IMR-90 (cell line): ENCODE measurements around the gene RSRC1. TPM values are rescaled to one million over a fixed set of nuclear protein-coding genes. Genes with fewer than 3 reads are reported as not detected.

Experiments
- ATAC-seq: fragments of 200-7000 bp; cut with Tn5 transposase; 2 replicates; pipeline ENCODE4 v1.9.1; 2020; ENCODE audit warnings: low read depth, mild to moderate bottlenecking, moderate library complexity
- BruUV-seq: library from RNA; stranded (reverse); fragments of 400-500 nt; replicated peaks from 2 replicates; lab custom pipeline; 2021; lab: Mats Ljungman, UMichigan
- CTCF ChIA-PET: fragments of 300-600 bp; formaldehyde crosslinking; extraction: SDS; loops from one replicate; lab custom pipeline; 2021; ENCODE audit warnings: antibody characterized with exemption; lab: Yijun Ruan, JAX
- POLR2A ChIA-PET: fragments of 300-600 bp; sonication (Branson Sonifier 250); formaldehyde crosslinking; loops from one replicate; lab custom pipeline; 2022; ENCODE audit warnings: antibody characterized with exemption; ENCODE audit not compliant: unreplicated experiment; lab: Charles Lee
- DNase-seq: peaks from one replicate; pipeline ENCODE4 v3.0.0; 2013
- H2AFZ ChIP-seq: replicated peaks from 2 replicates; pipeline ENCODE3; 2013; ENCODE audit warnings: low read length, mild to moderate bottlenecking; ENCODE audit not compliant: poor library complexity
- H2AK5ac ChIP-seq: 2 replicates; pipeline ENCODE4 v1.6.1; 2013; ENCODE audit warnings: low read depth, low read length, inconsistent platforms
- H2AK9ac ChIP-seq: replicated peaks from 2 replicates; pipeline ENCODE3; 2013; ENCODE audit warnings: mild to moderate bottlenecking, low read depth, low read length, moderate library complexity; ENCODE audit not compliant: poor library complexity
- H2BK120ac ChIP-seq: 2 replicates; pipeline ENCODE4 v1.6.1; 2013; ENCODE audit warnings: low read depth, low read length, inconsistent platforms
- H2BK15ac ChIP-seq: 3 replicates; pipeline ENCODE4 v1.6.1; 2013; ENCODE audit warnings: low read depth, low read length, inconsistent platforms
- H2BK20ac ChIP-seq: 2 replicates; pipeline ENCODE4 v1.6.1; 2013; ENCODE audit warnings: low read depth, mild to moderate bottlenecking, inconsistent platforms, low read length, moderate library complexity
- H2BK5ac ChIP-seq: 2 replicates; pipeline ENCODE4 v1.6.1; 2013; ENCODE audit warnings: mild to moderate bottlenecking, low read depth, low read length, inconsistent platforms; ENCODE audit not compliant: poor library complexity, severe bottlenecking
- H3K14ac ChIP-seq: replicated peaks from 2 replicates; pipeline ENCODE4 v1.6.1; 2013; ENCODE audit warnings: low read depth, low read length, inconsistent platforms
- H3K18ac ChIP-seq: 2 replicates; pipeline ENCODE4 v1.6.1; 2013; ENCODE audit warnings: low read depth, low read length, control low read depth
- H3K23ac ChIP-seq: 2 replicates; pipeline ENCODE4 v1.6.1; 2013; ENCODE audit warnings: low read depth, low read length, inconsistent platforms
- H3K27ac ChIP-seq: 2 replicates; pipeline ENCODE4 v1.5.1; 2013; ENCODE audit warnings: mild to moderate bottlenecking, control low read depth, low read length; ENCODE audit not compliant: insufficient read depth
- H3K27me3 ChIP-seq: 2 replicates; pipeline ENCODE4 v1.6.1; 2013; ENCODE audit warnings: low read length; ENCODE audit not compliant: control insufficient read depth, insufficient read depth
- H3K36me3 ChIP-seq: 2 replicates; pipeline ENCODE4 v1.6.1; 2013; ENCODE audit warnings: low read length, mixed read lengths; ENCODE audit not compliant: control insufficient read depth, insufficient read depth
- H3K4ac ChIP-seq: 2 replicates; pipeline ENCODE4 v1.6.1; 2013; ENCODE audit warnings: low read depth, low read length, inconsistent platforms
- H3K4me1 ChIP-seq: 2 replicates; pipeline ENCODE4 v1.6.1; 2013; ENCODE audit warnings: low read length, mixed read lengths; ENCODE audit not compliant: control insufficient read depth, insufficient read depth
- H3K4me2 ChIP-seq: 2 replicates; pipeline ENCODE4 v1.6.1; 2013; ENCODE audit warnings: low read depth, mild to moderate bottlenecking, control low read depth, low read length, moderate library complexity
- H3K4me3 ChIP-seq: 2 replicates; pipeline ENCODE4 v1.5.1; 2013; ENCODE audit warnings: low read depth, mild to moderate bottlenecking, control low read depth, low read length, moderate library complexity; ENCODE audit not compliant: insufficient read depth
- H3K56ac ChIP-seq: 2 replicates; pipeline ENCODE4 v1.6.1; 2013; ENCODE audit warnings: low read length, inconsistent platforms; ENCODE audit not compliant: insufficient read depth; ENCODE audit errors: extremely low read depth
- H3K79me1 ChIP-seq, 2 experiments: 2 replicates each; pipeline ENCODE4 v1.6.1; 2013; ENCODE audit warnings: low read length in 2 of 2, inconsistent platforms in 1 of 2, low read depth in 1 of 2
- H3K9ac ChIP-seq: 2 replicates; pipeline ENCODE4 v1.6.1; 2013; ENCODE audit warnings: low read depth, low read length, control low read depth
- H3K9me1 ChIP-seq: 2 replicates; pipeline ENCODE4 v1.6.1; 2013; ENCODE audit warnings: low read length, inconsistent platforms; ENCODE audit not compliant: insufficient read depth
- H3K9me3 ChIP-seq: 2 replicates; pipeline ENCODE4 v1.6.1; 2013; ENCODE audit warnings: low read length; ENCODE audit not compliant: control insufficient read depth, insufficient read depth
- H4K20me1 ChIP-seq: 2 replicates; pipeline ENCODE4 v1.6.1; 2013; ENCODE audit warnings: low read length, inconsistent platforms; ENCODE audit not compliant: insufficient read depth
- H4K5ac ChIP-seq: 2 replicates; pipeline ENCODE4 v1.6.1; 2013; ENCODE audit warnings: mild to moderate bottlenecking, low read depth, low read length, control low read depth
- H4K8ac ChIP-seq, 2 experiments: 2 replicates each; pipeline ENCODE4 v1.6.1; 2013; ENCODE audit warnings: low read depth in 2 of 2, low read length in 2 of 2, control low read depth in 1 of 2, inconsistent platforms in 1 of 2
- H4K91ac ChIP-seq: 2 replicates; pipeline ENCODE4 v1.6.1; 2013; ENCODE audit warnings: low read depth, low read length, inconsistent platforms; ENCODE audit not compliant: insufficient read depth
- BHLHE40 ChIP-seq: fragments of 150-350 bp; IDR thresholded peaks from 2 replicates; pipeline ENCODE4 v1.6.1; 2016; ENCODE audit warnings: mild to moderate bottlenecking, low read depth, low read length
- CEBPB ChIP-seq: IDR thresholded peaks from 2 replicates; pipeline ENCODE4 v1.6.1; 2012; ENCODE audit warnings: low read depth, low read length, improper control_type of control experiment
- CHD1 ChIP-seq: IDR thresholded peaks from 2 replicates; pipeline ENCODE4 v1.6.1; 2012; ENCODE audit warnings: low read depth, low read length, improper control_type of control experiment
- FOS ChIP-seq: fragments of 150-350 bp; IDR thresholded peaks from 2 replicates; pipeline ENCODE4 v1.6.1; 2016; ENCODE audit warnings: low read depth, low read length
- MAFK ChIP-seq: IDR thresholded peaks from 2 replicates; pipeline ENCODE4 v1.6.1; 2012; ENCODE audit warnings: low read depth, low read length, improper control_type of control experiment
- MAZ ChIP-seq: IDR thresholded peaks from 2 replicates; pipeline ENCODE4 v1.6.1; 2012; ENCODE audit warnings: low read depth, mild to moderate bottlenecking, low read length, improper control_type of control experiment, moderate library complexity, borderline replicate concordance
- MXI1 ChIP-seq: IDR thresholded peaks from 2 replicates; pipeline ENCODE4 v1.6.1; 2012; ENCODE audit warnings: low read depth, mild to moderate bottlenecking, low read length, moderate library complexity, borderline replicate concordance
- NFE2L2 ChIP-seq: fragments of 150-350 bp; IDR thresholded peaks from 2 replicates; pipeline ENCODE4 v1.6.1; 2016; ENCODE audit warnings: low read depth, mild to moderate bottlenecking, low read length
- POLR2A ChIP-seq: IDR thresholded peaks from 2 replicates; pipeline ENCODE4 v1.6.1; 2012; ENCODE audit warnings: mild to moderate bottlenecking, low read depth, low read length
- RAD21 ChIP-seq: IDR thresholded peaks from 2 replicates; pipeline ENCODE4 v1.6.1; 2012; ENCODE audit warnings: low read length, improper control_type of control experiment
- RCOR1 ChIP-seq: IDR thresholded peaks from 2 replicates; pipeline ENCODE4 v1.6.1; 2012; ENCODE audit warnings: mild to moderate bottlenecking, low read length, improper control_type of control experiment; ENCODE audit not compliant: insufficient replicate concordance
- RFX5 ChIP-seq: IDR thresholded peaks from 2 replicates; pipeline ENCODE4 v1.8.0; 2012; ENCODE audit warnings: low read depth, mild to moderate bottlenecking, low read length, moderate library complexity
- SMC3 ChIP-seq: fragments of 150-350 bp; IDR thresholded peaks from 2 replicates; pipeline ENCODE4 v1.6.1; 2016; ENCODE audit warnings: low read depth, mild to moderate bottlenecking, antibody characterized with exemption, low read length, moderate library complexity
- WGBS, 2 experiments: methylation state at CpG; one replicate each; pipeline versions ENCODE4 v1.1.5 to v1.1.7; 2013; ENCODE audit warnings: missing lambda C conversion rate in 2 of 2; ENCODE audit not compliant: insufficient read length in 1 of 2; ENCODE audit errors: extremely low coverage in 2 of 2; 5-methylcytosine and 5-hydroxymethylcytosine counted together
- dilution Hi-C: fragments of 300-500 bp; cut with HindIII; formaldehyde crosslinking; loops from one replicate; pipeline ENCODE4 v1.14.3; 2018; ENCODE audit warnings: low sequenced_read_pairs; ENCODE audit not compliant: unreplicated experiment
- in situ Hi-C: fragments of 300-500 bp; cut with MboI; formaldehyde crosslinking; loops from 3 replicates; pipeline ENCODE4 v1.14.3; 2019; ENCODE audit warnings: low sequenced_read_pairs, inconsistent platforms, mixed read lengths
- intact Hi-C: fragments of 100-400 bp; cut with micrococcal nuclease; formaldehyde crosslinking; loops from 2 replicates; pipeline ENCODE4 v1.10.0; 2022
- polyA plus RNA-seq, 3 experiments: library from polyadenylated mRNA; depleted of rRNA; stranded (reverse); fragments of >200 nt; gene quantifications; 2 replicates each; pipeline ENCODE4 v1.2.3, GENCODE V29; 2012; ENCODE audit warnings: low replicate concordance in 1 of 3
- total RNA-seq: library from RNA; depleted of rRNA; stranded (reverse); fragments of >200 nt; gene quantifications from 2 replicates; pipeline ENCODE4 v1.2.3, GENCODE V29; 2012
- TF ChIP-seq, protein P1 (sequence below): fragments of 150-350 bp; IDR thresholded peaks from 2 replicates; pipeline ENCODE4 v1.6.1; 2017; ENCODE audit warnings: mild to moderate bottlenecking, antibody characterized with exemption, low read length, low read depth
- TF ChIP-seq, protein P2 (sequence below): fragments of 150-350 bp; IDR thresholded peaks from 2 replicates; pipeline ENCODE4 v1.6.1; 2016; ENCODE audit warnings: low read depth, mild to moderate bottlenecking, low read length, moderate library complexity, borderline replicate concordance
- TF ChIP-seq, protein P3 (sequence below): conservative IDR thresholded peaks from 2 replicates; pipeline ENCODE4 v1.5.1; 2012; ENCODE audit warnings: mild to moderate bottlenecking, low read depth, low read length, improper control_type of control experiment

The RSRC1 gene
- total and polyA plus RNA-seq, 2 of the 4 experiments (the other 2 are of a cell fraction), result 3.8 to 41.8 TPM

DNA sequence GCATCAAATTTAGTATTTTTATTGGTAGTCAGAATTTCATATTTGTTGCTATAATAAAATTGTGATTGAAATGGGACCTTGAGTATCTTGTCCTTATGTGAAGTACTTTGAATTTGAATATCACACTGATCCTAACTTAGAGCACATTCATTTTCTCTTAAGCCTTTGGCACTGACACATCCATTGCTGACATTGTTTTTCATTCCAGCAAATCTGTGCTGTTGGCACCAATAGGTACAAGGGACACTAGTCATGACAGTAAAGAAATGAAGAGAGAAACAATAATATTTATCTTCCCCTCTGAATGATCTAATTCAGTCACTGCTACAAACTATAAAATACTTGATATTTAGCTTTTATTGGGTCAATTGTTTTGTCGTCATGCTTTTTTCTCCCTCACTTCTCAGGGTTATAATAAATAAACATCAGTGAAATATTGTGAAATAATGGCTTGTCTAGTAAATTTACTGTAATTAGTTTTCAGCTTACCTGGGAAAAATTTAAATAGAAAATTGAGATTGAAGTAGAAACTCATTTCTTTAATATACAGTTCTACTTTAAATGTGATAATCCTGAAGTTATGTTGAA is 294.3 kb downstream of the RSRC1 start:
- no peak overlapping the region for H2AFZ ChIP-seq
- no peaks in the 10 kb centered on the region for H3K4me1 ChIP-seq
- H4K8ac ChIP-seq, result no peak overlapping the region
- H4K20me1 ChIP-seq, result no peaks in the 10 kb centered on the region
- no peak overlapping the region for H2BK15ac ChIP-seq
- no peak overlapping the region for H2AK5ac ChIP-seq
- no peaks in the 10 kb centered on the region for H3K27me3 ChIP-seq
- no peaks in the 10 kb centered on the region for H3K9me1 ChIP-seq
- WGBS, 2 experiments, result no CpG with 5 or more reads among the region's 1 CpG
- no peaks in the 10 kb centered on the region for H3K9me3 ChIP-seq
- H3K56ac ChIP-seq, result no peak overlapping the region
- ATAC-seq (no peak), DNase-seq (no peak)
- POLR2A ChIA-PET, result no interaction called here
- H3K4ac ChIP-seq, result no peak overlapping the region
- in situ Hi-C loops (no loop called here), dilution Hi-C loops (no loop called here), intact Hi-C loops (no loop called here)
- no peak overlapping the region for H3K23ac ChIP-seq
- H2BK20ac ChIP-seq, result no peak overlapping the region
- H3K36me3 ChIP-seq, result no peaks in the 10 kb centered on the region
- no peak overlapping the region for H3K4me2 ChIP-seq
- CTCF ChIA-PET, result no interaction called here
- H3K9ac ChIP-seq, result no peak overlapping the region
- no TSS peak for BruUV-seq
- no peak overlapping the region for H3K4me3 ChIP-seq
- no peaks in the 10 kb centered on the region for H3K79me1 ChIP-seq
- no peak overlapping the region for H3K14ac ChIP-seq
- no peak overlapping the region for H2BK120ac ChIP-seq
- H4K5ac ChIP-seq, result no peak overlapping the region
- no peak overlapping the region for H3K18ac ChIP-seq
- no peak overlapping the region for H3K27ac ChIP-seq
- TF ChIP-seq RCOR1 (no peak), FOS (no peak), MXI1 (no peak), MAZ (no peak), SMC3 (no peak), POLR2A (no peak), CHD1 (no peak), BHLHE40 (no peak), NFE2L2 (no peak), CEBPB (no peak), RAD21 (no peak), MAFK (no peak), RFX5 (no peak)
- TF ChIP-seq, protein P1, sequence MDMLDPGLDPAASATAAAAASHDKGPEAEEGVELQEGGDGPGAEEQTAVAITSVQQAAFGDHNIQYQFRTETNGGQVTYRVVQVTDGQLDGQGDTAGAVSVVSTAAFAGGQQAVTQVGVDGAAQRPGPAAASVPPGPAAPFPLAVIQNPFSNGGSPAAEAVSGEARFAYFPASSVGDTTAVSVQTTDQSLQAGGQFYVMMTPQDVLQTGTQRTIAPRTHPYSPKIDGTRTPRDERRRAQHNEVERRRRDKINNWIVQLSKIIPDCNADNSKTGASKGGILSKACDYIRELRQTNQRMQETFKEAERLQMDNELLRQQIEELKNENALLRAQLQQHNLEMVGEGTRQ, result no peak
- TF ChIP-seq, protein P2, sequence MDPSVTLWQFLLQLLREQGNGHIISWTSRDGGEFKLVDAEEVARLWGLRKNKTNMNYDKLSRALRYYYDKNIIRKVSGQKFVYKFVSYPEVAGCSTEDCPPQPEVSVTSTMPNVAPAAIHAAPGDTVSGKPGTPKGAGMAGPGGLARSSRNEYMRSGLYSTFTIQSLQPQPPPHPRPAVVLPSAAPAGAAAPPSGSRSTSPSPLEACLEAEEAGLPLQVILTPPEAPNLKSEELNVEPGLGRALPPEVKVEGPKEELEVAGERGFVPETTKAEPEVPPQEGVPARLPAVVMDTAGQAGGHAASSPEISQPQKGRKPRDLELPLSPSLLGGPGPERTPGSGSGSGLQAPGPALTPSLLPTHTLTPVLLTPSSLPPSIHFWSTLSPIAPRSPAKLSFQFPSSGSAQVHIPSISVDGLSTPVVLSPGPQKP, result no peak
- TF ChIP-seq, protein P3, sequence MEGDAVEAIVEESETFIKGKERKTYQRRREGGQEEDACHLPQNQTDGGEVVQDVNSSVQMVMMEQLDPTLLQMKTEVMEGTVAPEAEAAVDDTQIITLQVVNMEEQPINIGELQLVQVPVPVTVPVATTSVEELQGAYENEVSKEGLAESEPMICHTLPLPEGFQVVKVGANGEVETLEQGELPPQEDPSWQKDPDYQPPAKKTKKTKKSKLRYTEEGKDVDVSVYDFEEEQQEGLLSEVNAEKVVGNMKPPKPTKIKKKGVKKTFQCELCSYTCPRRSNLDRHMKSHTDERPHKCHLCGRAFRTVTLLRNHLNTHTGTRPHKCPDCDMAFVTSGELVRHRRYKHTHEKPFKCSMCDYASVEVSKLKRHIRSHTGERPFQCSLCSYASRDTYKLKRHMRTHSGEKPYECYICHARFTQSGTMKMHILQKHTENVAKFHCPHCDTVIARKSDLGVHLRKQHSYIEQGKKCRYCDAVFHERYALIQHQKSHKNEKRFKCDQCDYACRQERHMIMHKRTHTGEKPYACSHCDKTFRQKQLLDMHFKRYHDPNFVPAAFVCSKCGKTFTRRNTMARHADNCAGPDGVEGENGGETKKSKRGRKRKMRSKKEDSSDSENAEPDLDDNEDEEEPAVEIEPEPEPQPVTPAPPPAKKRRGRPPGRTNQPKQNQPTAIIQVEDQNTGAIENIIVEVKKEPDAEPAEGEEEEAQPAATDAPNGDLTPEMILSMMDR, result no peak
- H2BK5ac ChIP-seq, result no peak overlapping the region
- H4K91ac ChIP-seq, result no peak overlapping the region
- H2AK9ac ChIP-seq, result no peak overlapping the region
